ENCODE data around the gene UQCRQ.

UQCRQ gene

DNA sequence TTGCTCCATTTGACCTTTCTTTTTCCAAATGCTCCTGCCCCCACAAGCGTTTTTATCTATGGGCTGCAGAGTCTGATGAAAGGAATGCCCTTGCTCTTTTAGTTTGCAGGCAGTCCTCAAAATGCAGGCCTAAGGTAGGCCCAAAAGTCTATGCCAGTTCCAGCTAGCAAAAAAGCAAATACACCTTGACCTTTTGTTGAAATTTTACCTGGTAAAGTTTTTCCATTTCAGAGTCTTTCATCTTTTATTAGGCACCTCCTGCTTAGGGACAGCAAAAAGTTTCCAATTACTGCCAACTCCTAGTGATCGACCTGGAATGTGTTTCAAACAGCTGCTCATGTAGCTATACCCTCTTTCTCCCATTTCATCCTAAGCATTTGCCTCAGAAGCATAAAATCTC is 4.4 kb downstream of the UQCRQ start:
- peaks cover 6% of the 10 kb centered on the region; the same call in 1 of the 2 replicates for H3K4me1 ChIP-seq (ENCODE audit: insufficient read depth, low read length)
- no peak overlapping the region for H3K9ac ChIP-seq (ENCODE audit: low read depth, low read length)
- H3K9me3 ChIP-seq (ENCODE audit: control insufficient read depth, insufficient read depth, low read length): no peaks in the 10 kb centered on the region
- peaks cover 6% of the 10 kb centered on the region; the same call in 1 of the 2 replicates for H3K36me3 ChIP-seq (ENCODE audit: insufficient read depth, low read length)

- Histone ChIP-seq H3K9ac (ENCODE audit: low read depth, low read length) (no peak overlapping the region), H3K36me3 (ENCODE audit: insufficient read depth, low read length) (peaks cover 6% of the 10 kb centered on the region; the same call in 1 of the 2 replicates), H3K4me1 (ENCODE audit: insufficient read depth, low read length) (peaks cover 6% of the 10 kb centered on the region; the same call in 1 of the 2 replicates), H3K9me3 (ENCODE audit: control insufficient read depth, insufficient read depth, low read length) (no peaks in the 10 kb centered on the region)
Observed at GRCh38 chr5:132871459-132872284, 5.2 kb downstream of the UQCRQ start.

- H3K9ac ChIP-seq (ENCODE audit: low read depth, low read length): no peak overlapping the region
- peaks cover 3% of the 10 kb centered on the region; the same call in 1 of the 2 replicates for H3K36me3 ChIP-seq (ENCODE audit: insufficient read depth, low read length)
- no peaks in the 10 kb centered on the region for H3K4me1 ChIP-seq (ENCODE audit: insufficient read depth, low read length)
- H3K9me3 ChIP-seq (ENCODE audit: control insufficient read depth, insufficient read depth, low read length): no peaks in the 10 kb centered on the region
Observed at GRCh38 chr5:132872788-132873118, 6.3 kb downstream of the UQCRQ start.

GRCh38 chr5:132873119-132873929 is 6.9 kb downstream of the UQCRQ start, which contains the start of gene LEAP2:
Gene LEAP2 (plus strand): TSS chr5:132873668. CDS start chr5:132873695, 27 bp downstream.
- peaks cover 7% of the 10 kb centered on the region for H3K36me3 ChIP-seq (ENCODE audit: insufficient read depth, low read length)

GRCh38 chr5:132873930-132874271 is 7.5 kb downstream of the UQCRQ start:
- peaks cover 7% of the 10 kb centered on the region for H3K36me3 ChIP-seq (ENCODE audit: insufficient read depth, low read length)
- H3K9ac ChIP-seq (ENCODE audit: low read depth, low read length): no peak overlapping the region
- H3K9me3 ChIP-seq (ENCODE audit: control insufficient read depth, insufficient read depth, low read length): no peaks in the 10 kb centered on the region
- H3K4me1 ChIP-seq (ENCODE audit: insufficient read depth, low read length): no peaks in the 10 kb centered on the region

More at GRCh38 chr5:132873119-132873929, 6.9 kb downstream of the UQCRQ start, which contains the start of gene LEAP2:
- H3K4me1 ChIP-seq (ENCODE audit: insufficient read depth, low read length): no peaks in the 10 kb centered on the region
- H3K9me3 ChIP-seq (ENCODE audit: control insufficient read depth, insufficient read depth, low read length): no peaks in the 10 kb centered on the region
- no peak within 1 kb of the TSS for H3K9ac ChIP-seq (ENCODE audit: low read depth, low read length)

DNA sequence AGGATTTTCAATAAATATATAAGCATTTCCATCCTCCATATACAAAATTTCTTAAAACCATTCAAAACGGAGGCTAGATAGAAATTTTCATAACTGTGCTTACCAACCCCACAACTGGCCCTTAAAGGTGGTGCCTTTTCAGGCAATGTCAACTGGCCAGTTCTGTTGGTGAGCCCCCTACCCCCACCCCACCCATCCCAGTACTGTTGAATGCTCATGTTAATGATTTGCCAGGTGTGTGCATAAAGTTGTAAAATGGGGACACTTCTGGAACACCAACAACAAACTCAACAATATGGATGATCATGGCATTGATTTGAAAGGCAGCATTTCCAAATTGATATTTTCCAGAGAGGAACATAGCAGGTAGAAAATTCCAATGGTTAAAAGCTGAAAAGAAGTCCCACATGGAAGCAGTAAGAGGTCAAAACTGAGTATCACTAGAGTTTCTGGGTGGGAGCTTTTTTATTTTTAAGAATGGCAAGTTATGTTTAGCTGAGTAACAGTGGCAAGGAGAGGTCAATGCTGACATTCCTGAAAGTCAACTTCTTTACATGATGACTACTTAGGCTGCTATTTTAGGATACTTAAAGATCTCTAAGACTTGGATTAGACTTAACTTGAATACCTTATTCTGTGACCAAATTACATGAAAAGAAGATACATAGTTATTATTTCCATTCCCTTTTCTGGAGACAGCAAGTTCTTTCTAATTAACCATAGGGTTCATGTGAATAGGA is 9.7 kb downstream of the UQCRQ start:
- peaks cover 11% of the 10 kb centered on the region for H3K36me3 ChIP-seq (ENCODE audit: insufficient read depth, low read length)
- no peak overlapping the region for H3K9ac ChIP-seq (ENCODE audit: low read depth, low read length)
- H3K4me1 ChIP-seq (ENCODE audit: insufficient read depth, low read length): no peaks in the 10 kb centered on the region
- H3K9me3 ChIP-seq (ENCODE audit: control insufficient read depth, insufficient read depth, low read length): no peaks in the 10 kb centered on the region

DNA sequence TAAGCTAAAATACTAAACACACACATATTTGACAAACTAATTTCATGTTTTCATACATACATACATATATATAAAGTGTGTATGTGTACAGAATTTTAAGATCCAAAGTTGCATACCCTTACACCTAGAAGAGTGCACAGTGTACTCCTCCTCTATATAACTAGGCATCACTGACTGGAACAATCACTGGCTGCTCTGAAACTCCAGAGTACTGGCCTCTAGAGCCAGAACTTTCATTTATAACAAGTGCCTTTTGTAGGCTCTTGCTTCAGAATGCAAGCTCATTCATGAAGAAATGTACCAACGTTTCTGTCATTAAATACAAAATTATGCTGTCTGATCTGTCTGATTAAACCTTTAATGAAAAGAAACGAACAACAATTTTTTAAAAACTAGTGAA is 11.0 kb downstream of the UQCRQ start:
- H3K9me3 ChIP-seq (ENCODE audit: control insufficient read depth, insufficient read depth, low read length): no peaks in the 10 kb centered on the region
- no peak overlapping the region for H3K9ac ChIP-seq (ENCODE audit: low read depth, low read length)
- no peaks in the 10 kb centered on the region for H3K4me1 ChIP-seq (ENCODE audit: insufficient read depth, low read length)
- H3K36me3 ChIP-seq (ENCODE audit: insufficient read depth, low read length): peaks cover 11% of the 10 kb centered on the region

GRCh38 chr5:132877938-132878337 is 11.5 kb downstream of the UQCRQ start:
- H3K36me3 ChIP-seq (ENCODE audit: insufficient read depth, low read length): peaks cover 11% of the 10 kb centered on the region
- H3K4me1 ChIP-seq (ENCODE audit: insufficient read depth, low read length): no peaks in the 10 kb centered on the region
- no peak overlapping the region for H3K9ac ChIP-seq (ENCODE audit: low read depth, low read length)
- no peaks in the 10 kb centered on the region for H3K9me3 ChIP-seq (ENCODE audit: control insufficient read depth, insufficient read depth, low read length)

DNA sequence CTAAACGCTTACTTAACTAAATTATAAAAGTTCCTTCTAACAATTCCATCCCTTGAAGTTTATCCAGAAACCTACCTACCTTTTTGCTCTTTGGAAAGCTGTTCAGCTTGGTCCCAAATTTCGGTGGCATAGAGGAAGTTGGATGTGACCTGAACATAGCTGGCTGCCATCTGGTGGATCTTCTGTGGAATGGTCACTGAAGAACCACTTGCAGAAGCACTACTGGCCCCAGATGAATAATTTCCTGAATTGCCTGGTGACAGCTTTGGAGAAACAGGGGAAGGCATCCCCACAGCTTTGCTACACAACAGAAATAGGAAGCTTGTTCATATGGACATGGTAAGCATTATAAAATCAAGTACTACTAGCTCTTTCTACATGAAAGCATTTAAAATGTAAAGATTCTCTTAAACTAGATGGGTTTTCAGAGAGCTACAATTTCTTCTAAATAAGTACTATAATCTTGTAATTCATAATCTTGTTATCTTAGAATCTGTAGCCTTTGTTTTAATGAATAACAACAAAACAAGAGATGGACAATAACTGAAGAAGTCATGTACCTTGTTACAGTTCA is 16.9 kb downstream of the UQCRQ start:
- Histone ChIP-seq H3K4me1 (ENCODE audit: insufficient read depth, low read length) (no peaks in the 10 kb centered on the region), H3K9ac (ENCODE audit: low read depth, low read length) (no peak overlapping the region), H3K36me3 (ENCODE audit: insufficient read depth, low read length) (peaks cover 25% of the 10 kb centered on the region), H3K9me3 (ENCODE audit: control insufficient read depth, insufficient read depth, low read length) (no peaks in the 10 kb centered on the region)

DNA sequence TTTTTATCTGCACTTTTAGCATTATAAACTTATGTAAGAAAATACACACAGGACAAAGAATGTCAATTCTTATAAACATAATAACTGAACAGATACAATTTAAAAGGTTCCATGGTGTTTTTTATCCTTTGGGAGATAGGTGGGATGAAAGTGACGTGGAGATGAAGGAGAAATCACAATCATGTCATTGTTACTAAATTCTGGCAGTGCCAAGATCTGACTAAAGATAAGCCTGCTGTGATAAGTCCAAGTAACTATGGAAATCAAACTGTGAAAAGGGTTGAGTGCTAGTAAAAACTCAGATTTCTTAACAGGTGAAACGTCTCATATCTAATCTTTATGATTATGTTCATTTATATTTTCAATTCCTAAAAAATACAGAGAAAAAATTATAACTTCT is 18.1 kb downstream of the UQCRQ start:
- Histone ChIP-seq H3K4me1 (ENCODE audit: insufficient read depth, low read length) (no peaks in the 10 kb centered on the region), H3K9me3 (ENCODE audit: control insufficient read depth, insufficient read depth, low read length) (no peaks in the 10 kb centered on the region), H3K36me3 (ENCODE audit: insufficient read depth, low read length) (peaks cover 25% of the 10 kb centered on the region), H3K9ac (ENCODE audit: low read depth, low read length) (no peak overlapping the region)

DNA sequence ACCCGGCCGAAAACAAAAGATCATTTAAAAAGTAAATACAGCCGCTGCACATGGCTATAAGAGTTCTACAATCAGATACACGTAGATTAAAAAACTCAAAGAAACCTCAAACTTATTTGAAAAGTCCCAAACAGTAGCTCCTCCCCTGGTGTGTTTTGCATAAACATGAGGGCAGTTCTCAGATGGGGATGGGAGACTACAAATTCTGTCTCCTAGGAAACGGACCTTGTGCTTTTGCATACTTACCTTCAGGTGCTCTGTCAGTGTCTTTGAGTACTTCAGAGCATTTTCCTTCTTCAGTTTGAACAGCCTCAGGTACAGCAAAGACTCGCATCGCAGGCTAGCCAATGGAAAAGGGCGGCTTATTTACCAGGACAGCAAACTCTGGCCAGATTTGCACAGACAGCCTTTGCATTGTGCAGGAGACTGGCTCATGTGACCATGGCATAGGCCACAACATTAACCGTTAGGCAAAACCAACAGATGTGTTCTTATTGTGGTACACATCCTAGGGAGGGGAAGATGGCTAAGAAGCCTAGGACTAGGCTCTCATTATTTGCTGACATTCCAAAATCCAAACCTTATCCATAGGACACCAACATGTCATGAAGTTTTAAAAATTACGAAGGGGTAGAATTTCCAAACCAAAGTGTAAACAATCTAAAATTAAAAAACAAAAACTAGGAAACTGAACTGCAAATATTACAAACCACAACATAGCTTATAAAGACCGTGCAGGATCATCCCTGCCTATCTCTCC is 19.8 kb downstream of the UQCRQ start:
- Histone ChIP-seq H3K9me3 (ENCODE audit: control insufficient read depth, insufficient read depth, low read length) (no peaks in the 10 kb centered on the region), H3K9ac (ENCODE audit: low read depth, low read length) (no peak overlapping the region), H3K4me1 (ENCODE audit: insufficient read depth, low read length) (no peaks in the 10 kb centered on the region), H3K36me3 (ENCODE audit: insufficient read depth, low read length) (peaks cover 26% of the 10 kb centered on the region)

GRCh38 chr5:132887283-132887682 is 20.8 kb downstream of the UQCRQ start:
- Histone ChIP-seq H3K9me3 (ENCODE audit: control insufficient read depth, insufficient read depth, low read length) (no peaks in the 10 kb centered on the region), H3K36me3 (ENCODE audit: insufficient read depth, low read length) (peaks cover 29% of the 10 kb centered on the region), H3K9ac (ENCODE audit: low read depth, low read length) (no peak overlapping the region), H3K4me1 (ENCODE audit: insufficient read depth, low read length) (no peaks in the 10 kb centered on the region)

DNA sequence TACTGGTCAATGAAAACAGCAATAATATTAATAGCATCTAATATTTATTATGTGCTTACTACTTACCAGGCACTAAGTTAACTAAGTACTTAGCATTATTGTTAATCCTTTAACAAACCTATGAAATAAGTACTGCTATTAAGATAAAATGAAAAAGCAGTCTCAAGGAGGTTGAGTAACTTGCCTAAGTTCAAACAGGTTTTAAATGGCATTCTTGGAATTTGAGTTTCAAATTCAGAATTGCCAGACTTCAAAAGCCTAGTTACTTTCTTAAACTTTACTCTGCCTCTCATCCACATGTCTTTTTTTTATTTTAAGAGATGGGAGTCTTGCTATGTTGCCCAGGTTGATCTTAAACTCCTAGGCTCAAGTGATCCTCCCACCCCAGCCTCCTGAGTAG is 23.1 kb downstream of the UQCRQ start:
- peaks cover 28% of the 10 kb centered on the region for H3K36me3 ChIP-seq (ENCODE audit: insufficient read depth, low read length)
- H3K4me1 ChIP-seq (ENCODE audit: insufficient read depth, low read length): no peaks in the 10 kb centered on the region
- H3K9me3 ChIP-seq (ENCODE audit: control insufficient read depth, insufficient read depth, low read length): no peaks in the 10 kb centered on the region
- no peak overlapping the region for H3K9ac ChIP-seq (ENCODE audit: low read depth, low read length)

Measured in ES-I3 (cell line).